Fibroblast of lung (primary cell): Measurements from ENCODE around the gene STK11. TPM values are rescaled to one million over a fixed set of nuclear protein-coding genes. Genes with fewer than 3 reads are reported as not detected.

Experiments used
- DNase-seq, 2 donors: peaks; one replicate each; pipeline versions ENCODE4 v3.0.0 to v3.0.0-alpha.2; 2010; ENCODE audit warnings: low read depth in 2 of 2
- H2AFZ ChIP-seq: 2 replicates; pipeline ENCODE4 v1.5.1; 2012; ENCODE audit warnings: low read length, control low read depth, inconsistent platforms
- H3K27ac ChIP-seq: 2 replicates; pipeline ENCODE4 v1.5.1; 2011; ENCODE audit warnings: low read length, control low read depth; ENCODE audit not compliant: insufficient read depth
- H3K27me3 ChIP-seq: 2 replicates; pipeline ENCODE4 v1.5.1; 2011; ENCODE audit warnings: mild to moderate bottlenecking, low read length; ENCODE audit not compliant: control insufficient read depth, insufficient read depth
- H3K36me3 ChIP-seq: 2 replicates; pipeline ENCODE4 v1.5.1; 2011; ENCODE audit warnings: low read length; ENCODE audit not compliant: control insufficient read depth, insufficient read depth
- H3K4me1 ChIP-seq: 2 replicates; pipeline ENCODE4 v1.5.1; 2011; ENCODE audit warnings: low read length; ENCODE audit not compliant: control insufficient read depth, insufficient read depth; ENCODE audit errors: extremely low read depth
- H3K4me2 ChIP-seq: 2 replicates; pipeline ENCODE4 v1.5.1; 2011; ENCODE audit warnings: low read length, control low read depth; ENCODE audit not compliant: insufficient read depth; ENCODE audit errors: extremely low read depth
- H3K4me3 ChIP-seq, 4 experiments: fragments of 200-600 bp in 1 of 4; sonication (generic) in 1 of 4; replicated peaks in 1 of 4; 2 replicates each; pipeline ENCODE4 v1.5.1; 2011 to 2016; ENCODE audit warnings: low read length in 4 of 4, low read depth in 3 of 4, mild to moderate bottlenecking in 3 of 4, control low read depth in 2 of 4, inconsistent platforms in 1 of 4, mixed read lengths in 1 of 4; ENCODE audit not compliant: insufficient read depth in 1 of 4; ENCODE audit errors: control extremely low read depth in 1 of 4
- H3K79me2 ChIP-seq: 2 replicates; pipeline ENCODE4 v1.5.1; 2012; ENCODE audit warnings: mild to moderate bottlenecking, low read length, inconsistent platforms; ENCODE audit not compliant: control insufficient read depth, insufficient read depth
- H3K9ac ChIP-seq: 2 replicates; pipeline ENCODE4 v1.5.1; 2011; ENCODE audit warnings: mild to moderate bottlenecking, low read length, control low read depth; ENCODE audit not compliant: insufficient read depth
- H3K9me3 ChIP-seq: 2 replicates; pipeline ENCODE4 v1.5.1; 2012; ENCODE audit warnings: low read depth, low read length; ENCODE audit not compliant: control insufficient read depth, insufficient read depth
- H4K20me1 ChIP-seq: 2 replicates; pipeline ENCODE4 v1.5.1; 2011; ENCODE audit warnings: low read length; ENCODE audit not compliant: control insufficient read depth, insufficient read depth; ENCODE audit errors: extremely low read depth
- CTCF ChIP-seq, 2 donors: IDR thresholded peaks in 1 of 2; conservative IDR thresholded peaks in 1 of 2; 1 replicate in 1 of 2; 2 replicates in 1 of 2; pipeline ENCODE4 v1.5.1; 2011 to 2012; ENCODE audit warnings: low read length in 2 of 2, control low read depth in 1 of 2, inconsistent platforms in 1 of 2, low read depth in 1 of 2, mild to moderate bottlenecking in 1 of 2
- EZH2 ChIP-seq: IDR thresholded peaks from 2 replicates; pipeline ENCODE4 v1.5.1; 2012; ENCODE audit warnings: low read length, control low read depth, mild to moderate bottlenecking; ENCODE audit errors: missing control alignments
- polyA plus RNA-seq, 2 donors: library from polyadenylated mRNA; depleted of rRNA in 1 of 2; stranded (reverse) in 1 of 2; unstranded in 1 of 2; fragments of >200 nt; gene quantifications; 2 replicates each; pipeline ENCODE4 v1.2.1, GENCODE V29; 2011 to 2012; ENCODE audit warnings: missing spikeins in 1 of 2
- total RNA-seq: library from RNA; depleted of rRNA; stranded (reverse); fragments of >200 nt; gene quantifications from 2 replicates; pipeline ENCODE4 v1.2.1, GENCODE V29; 2014

STK11 gene
- total and polyA plus RNA-seq, 2 donors (not counting 1 experiment from before 2014, with no cell fraction given), result 23.7 to 96.6 TPM

GRCh38 chr19:1277061-1277460 lies 71.5 kb downstream of the STK11 start:
- DNase-seq, result no peak
- TF ChIP-seq CTCF (conservative IDR thresholded peaks at IDR 0.05 in 1 of 2, IDR thresholded peaks at IDR 0.05 in 1 of 2; ENCODE audit: low read depth in 1 of 2, low read length in 2 of 2) (no peak), EZH2 (no peak)
- H4K20me1 ChIP-seq, result no peaks in the 10 kb centered on the region
- no peak overlapping the region for H2AFZ ChIP-seq
- H3K4me2 ChIP-seq, result no peak overlapping the region
- H3K27me3 ChIP-seq, result no peaks in the 10 kb centered on the region
- H3K27ac ChIP-seq, result no peak overlapping the region
- no peaks in the 10 kb centered on the region for H3K9me3 ChIP-seq
- H3K79me2 ChIP-seq, result peaks cover 34% of the 10 kb centered on the region
- H3K9ac ChIP-seq, result no peak overlapping the region
- H3K4me1 ChIP-seq, result peaks cover 21% of the 10 kb centered on the region
- H3K36me3 ChIP-seq, result peaks cover 39% of the 10 kb centered on the region
- H3K4me3 ChIP-seq, result no peak overlapping the region

Other genes with a start within 250 kb of the STK11 start
- gene WDR18, start 221.4 kb upstream of the STK11 start, total RNA-seq, result 41.6 and 42.3 TPM in 2 replicates
- 10.0 and 16.1 TPM in 2 replicates for gene WDR18, start 221.4 kb upstream of the STK11 start, polyA plus RNA-seq
- 0.51 and 0.66 TPM in 2 replicates for gene GRIN3B, start 205.4 kb upstream of the STK11 start, total RNA-seq
- 0.12 and 0.25 TPM in 2 replicates for gene GRIN3B, start 205.4 kb upstream of the STK11 start, polyA plus RNA-seq
- 47.5 and 57.8 TPM in 2 replicates for gene TMEM259, start 184.7 kb upstream of the STK11 start, total RNA-seq
- 67.1 and 67.9 TPM in 2 replicates for gene TMEM259, start 184.7 kb upstream of the STK11 start, polyA plus RNA-seq
- not detected in 2 replicates for gene RNU6-2, start 184.3 kb upstream of the STK11 start, total RNA-seq
- gene RNU6-2, start 184.3 kb upstream of the STK11 start, polyA plus RNA-seq, result not detected in 2 replicates
- gene CNN2, start 179.2 kb upstream of the STK11 start, total RNA-seq, result 120 and 194 TPM in 2 replicates
- 299 and 473 TPM in 2 replicates for gene CNN2, start 179.2 kb upstream of the STK11 start, polyA plus RNA-seq
- gene ABCA7, start 165.7 kb upstream of the STK11 start, total RNA-seq, result 2.3 and 9.7 TPM in 2 replicates
- gene ABCA7, start 165.7 kb upstream of the STK11 start, polyA plus RNA-seq, result 2.2 and 2.3 TPM in 2 replicates
- gene ARHGAP45, start 138.6 kb upstream of the STK11 start, total RNA-seq, result 0.77 and 1.8 TPM in 2 replicates
- 0.42 and 0.78 TPM in 2 replicates for gene ARHGAP45, start 138.6 kb upstream of the STK11 start, polyA plus RNA-seq
- gene POLR2E, start 110.4 kb upstream of the STK11 start, total RNA-seq, result 55.2 and 55.5 TPM in 2 replicates
- 130 and 214 TPM in 2 replicates for gene POLR2E, start 110.4 kb upstream of the STK11 start, polyA plus RNA-seq
- 428 and 430 TPM in 2 replicates for gene GPX4, start 101.8 kb upstream of the STK11 start, total RNA-seq
- 325 and 473 TPM in 2 replicates for gene GPX4, start 101.8 kb upstream of the STK11 start, polyA plus RNA-seq
- gene SBNO2, start 31.5 kb upstream of the STK11 start, total RNA-seq, result 49.6 and 55.8 TPM in 2 replicates
- gene SBNO2, start 31.5 kb upstream of the STK11 start, polyA plus RNA-seq, result 12.6 and 14.3 TPM in 2 replicates
- gene CBARP, start 32.2 kb downstream of the STK11 start, total RNA-seq, result 1.5 TPM in 2 replicates
- 0.31 and 1.0 TPM in 2 replicates for gene CBARP, start 32.2 kb downstream of the STK11 start, polyA plus RNA-seq
- gene ATP5F1D, start 36.0 kb downstream of the STK11 start, total RNA-seq, result 13.4 and 20.5 TPM in 2 replicates
- 53.8 and 79.8 TPM in 2 replicates for gene ATP5F1D, start 36.0 kb downstream of the STK11 start, polyA plus RNA-seq
- gene MIDN, start 42.8 kb downstream of the STK11 start, total RNA-seq, result 13.6 and 18.8 TPM in 2 replicates
- 12.0 and 18.0 TPM in 2 replicates for gene MIDN, start 42.8 kb downstream of the STK11 start, polyA plus RNA-seq
- gene CIRBP, start 63.6 kb downstream of the STK11 start, total RNA-seq, result 104 and 110 TPM in 2 replicates
- 260 and 298 TPM in 2 replicates for gene CIRBP, start 63.6 kb downstream of the STK11 start, polyA plus RNA-seq
- gene FAM174C, start 69.8 kb downstream of the STK11 start, total RNA-seq, result 22.5 and 24.7 TPM in 2 replicates
- 16.1 and 23.7 TPM in 2 replicates for gene FAM174C, start 69.8 kb downstream of the STK11 start, polyA plus RNA-seq
- gene EFNA2, start 80.1 kb downstream of the STK11 start, total RNA-seq, result 0.17 TPM in 1 of 2 replicates, not detected in the other
- not detected in 2 replicates for gene EFNA2, start 80.1 kb downstream of the STK11 start, polyA plus RNA-seq
- 55.0 and 71.2 TPM in 2 replicates for gene NDUFS7, start 178.1 kb downstream of the STK11 start, total RNA-seq
- gene NDUFS7, start 178.1 kb downstream of the STK11 start, polyA plus RNA-seq, result 29.6 and 30.3 TPM in 2 replicates
- 31.1 and 44.1 TPM in 2 replicates for gene GAMT, start 195.8 kb downstream of the STK11 start, total RNA-seq
- gene GAMT, start 195.8 kb downstream of the STK11 start, polyA plus RNA-seq, result 20.0 and 32.6 TPM in 2 replicates
- gene DAZAP1, start 201.8 kb downstream of the STK11 start, total RNA-seq, result 34.9 and 49.5 TPM in 2 replicates
- 44.6 and 65.4 TPM in 2 replicates for gene DAZAP1, start 201.8 kb downstream of the STK11 start, polyA plus RNA-seq
- gene RPS15, start 232.6 kb downstream of the STK11 start, total RNA-seq, result 369 and 494 TPM in 2 replicates
- 878 and 1,038 TPM in 2 replicates for gene RPS15, start 232.6 kb downstream of the STK11 start, polyA plus RNA-seq
- 0.26 and 0.50 TPM in 2 replicates for gene APC2, start 244.3 kb downstream of the STK11 start, total RNA-seq
- gene APC2, start 244.3 kb downstream of the STK11 start, polyA plus RNA-seq, result 0.01 and 0.02 TPM in 2 replicates